Raji (cell line): ENCODE results near the gene LYZL2.

ENCODE experiments used
- POLR2A ChIP-seq: IDR thresholded peaks from 2 replicates; pipeline ENCODE4 v1.6.1; 2011; ENCODE audit warnings: low read depth, low read length, control low read depth; ENCODE audit not compliant: insufficient read depth

Gene LYZL2

DNA sequence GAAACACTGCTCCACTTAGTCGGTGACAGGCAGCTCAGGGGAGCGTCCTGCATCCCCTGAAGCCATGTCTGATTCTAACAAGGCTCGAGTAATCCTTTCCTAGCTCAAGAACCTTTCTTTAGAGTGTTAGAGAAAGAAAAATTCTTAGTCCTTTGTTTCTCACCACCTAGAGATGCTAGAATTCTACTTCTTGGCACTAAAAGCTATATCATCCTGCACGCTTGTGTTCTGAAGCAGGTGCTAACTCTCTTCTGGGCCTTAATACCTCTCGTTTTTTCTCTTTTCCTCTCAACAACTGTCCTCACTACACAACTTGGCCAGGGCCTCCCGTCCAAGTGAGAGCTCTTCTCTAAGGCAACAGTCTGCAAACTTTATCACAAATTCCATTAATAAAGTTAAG, at the start of gene LYZL2:
Gene LYZL2 (minus strand): TSS at position 101 of the 400 bp plus-strand sequence. CDS start 2,838 bp downstream, outside the sequence.
- TF ChIP-seq POLR2A = no peak

DNA sequence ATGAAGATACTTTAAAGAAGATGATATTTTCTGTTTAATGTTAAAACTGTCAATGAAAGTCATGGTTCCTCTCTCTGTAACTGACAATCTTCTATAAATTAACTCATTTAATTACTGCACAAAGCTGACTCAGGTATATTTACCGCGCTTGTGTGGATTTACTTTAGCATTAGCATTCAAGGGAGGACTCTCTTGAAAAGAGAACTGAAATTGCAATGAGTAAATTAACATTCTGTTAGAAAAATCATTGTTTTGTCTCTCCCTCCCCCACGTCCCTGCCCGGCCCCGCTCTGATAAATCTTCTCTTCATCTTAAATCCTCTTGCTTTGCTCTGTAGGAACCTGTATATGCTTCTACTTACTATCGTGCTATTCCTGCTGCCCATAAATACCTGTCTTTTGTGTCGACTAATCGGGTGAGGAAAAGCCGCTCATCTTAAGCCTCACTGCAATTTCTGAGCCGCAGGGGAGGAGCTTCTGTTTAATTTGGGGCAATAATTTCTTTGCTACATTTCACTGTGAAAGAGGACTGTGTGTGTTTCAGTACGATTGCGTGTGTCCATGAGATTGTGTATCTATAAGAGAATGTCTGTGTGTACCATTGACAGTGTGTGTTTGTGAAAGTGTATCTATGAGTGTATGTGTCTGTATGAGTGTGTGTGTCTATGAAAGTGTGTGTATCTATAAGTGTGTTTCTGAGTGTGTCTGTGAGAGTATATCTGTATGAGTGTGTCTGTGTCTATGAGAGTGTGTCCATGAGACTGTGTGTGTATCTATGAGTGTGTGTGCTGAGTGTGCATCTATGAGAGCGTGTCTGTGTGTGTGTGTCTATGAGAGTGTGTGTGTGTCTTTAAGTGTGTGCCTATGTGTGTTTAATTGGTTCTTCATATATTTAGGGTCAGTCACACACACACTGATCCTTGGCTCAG, 46.5 kb upstream of the LYZL2 start:
- TF ChIP-seq POLR2A = no peak

DNA sequence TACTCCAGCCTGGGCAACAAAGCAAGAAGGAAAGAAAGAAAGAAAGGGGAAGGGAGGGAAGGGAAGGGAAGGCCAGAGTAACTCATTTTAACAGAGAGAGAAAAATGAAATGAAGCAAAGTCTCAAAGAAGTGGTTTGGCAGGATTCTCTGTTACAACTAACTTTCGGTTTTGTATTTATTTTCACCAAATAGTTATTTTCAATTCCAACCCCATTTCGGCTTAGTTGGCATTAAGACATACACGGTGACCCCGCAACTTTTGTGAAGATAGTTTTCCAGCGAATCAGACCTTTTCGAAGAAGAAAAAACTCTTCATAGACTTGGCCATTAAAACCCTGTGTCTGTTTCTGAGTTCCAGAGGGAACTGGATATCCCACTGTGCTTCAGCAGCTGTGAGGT, 45.2 kb upstream of the LYZL2 start:
- TF ChIP-seq POLR2A = no peak

GRCh38 chr10:30671026-30671616, 41.6 kb upstream of the LYZL2 start:
- TF ChIP-seq POLR2A = no peak

DNA sequence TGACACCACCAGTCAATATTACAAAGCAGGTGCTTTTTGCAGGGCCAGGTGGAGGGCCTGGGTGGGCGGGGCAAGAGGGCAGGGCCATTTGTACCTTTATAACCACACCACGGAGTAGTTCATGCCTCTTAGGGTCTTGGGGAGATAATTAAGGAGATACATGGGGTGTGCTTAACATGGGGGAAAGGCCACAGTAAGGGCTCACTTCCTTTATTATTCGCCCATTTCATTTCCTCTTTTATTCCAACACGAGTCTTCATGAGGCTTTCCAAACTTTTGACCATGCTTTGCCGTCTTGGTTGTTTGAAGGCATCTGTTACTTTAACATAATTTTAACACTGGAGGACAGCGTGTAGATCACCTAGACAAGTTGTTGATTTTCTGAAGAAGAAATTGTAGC, 33.3 kb upstream of the LYZL2 start:
- no peak for TF ChIP-seq POLR2A

GRCh38 chr10:30656233-30656632, 26.7 kb upstream of the LYZL2 start:
- TF ChIP-seq POLR2A = no peak

DNA sequence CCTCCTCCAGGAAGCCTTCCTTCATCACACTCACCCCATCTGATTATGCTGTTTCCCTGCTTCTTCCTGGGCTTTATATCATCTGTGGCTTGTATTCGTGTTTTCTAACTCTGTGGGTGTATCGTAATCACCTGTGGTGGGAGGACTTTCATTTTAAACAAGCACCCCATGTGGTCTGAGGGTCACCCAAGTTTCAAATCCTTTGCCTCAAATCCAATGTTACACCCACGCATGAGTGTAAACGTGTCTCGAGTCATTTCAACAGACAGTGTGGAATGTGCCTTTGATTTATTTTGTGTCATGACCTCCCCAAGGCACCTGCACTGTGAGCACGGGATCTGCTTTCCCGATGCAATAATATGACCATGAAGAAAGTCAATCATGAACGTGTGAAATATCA, 17.5 kb upstream of the LYZL2 start:
- TF ChIP-seq POLR2A = no peak

GRCh38 chr10:30645340-30645827, 15.8 kb upstream of the LYZL2 start:
- no peak for TF ChIP-seq POLR2A

DNA sequence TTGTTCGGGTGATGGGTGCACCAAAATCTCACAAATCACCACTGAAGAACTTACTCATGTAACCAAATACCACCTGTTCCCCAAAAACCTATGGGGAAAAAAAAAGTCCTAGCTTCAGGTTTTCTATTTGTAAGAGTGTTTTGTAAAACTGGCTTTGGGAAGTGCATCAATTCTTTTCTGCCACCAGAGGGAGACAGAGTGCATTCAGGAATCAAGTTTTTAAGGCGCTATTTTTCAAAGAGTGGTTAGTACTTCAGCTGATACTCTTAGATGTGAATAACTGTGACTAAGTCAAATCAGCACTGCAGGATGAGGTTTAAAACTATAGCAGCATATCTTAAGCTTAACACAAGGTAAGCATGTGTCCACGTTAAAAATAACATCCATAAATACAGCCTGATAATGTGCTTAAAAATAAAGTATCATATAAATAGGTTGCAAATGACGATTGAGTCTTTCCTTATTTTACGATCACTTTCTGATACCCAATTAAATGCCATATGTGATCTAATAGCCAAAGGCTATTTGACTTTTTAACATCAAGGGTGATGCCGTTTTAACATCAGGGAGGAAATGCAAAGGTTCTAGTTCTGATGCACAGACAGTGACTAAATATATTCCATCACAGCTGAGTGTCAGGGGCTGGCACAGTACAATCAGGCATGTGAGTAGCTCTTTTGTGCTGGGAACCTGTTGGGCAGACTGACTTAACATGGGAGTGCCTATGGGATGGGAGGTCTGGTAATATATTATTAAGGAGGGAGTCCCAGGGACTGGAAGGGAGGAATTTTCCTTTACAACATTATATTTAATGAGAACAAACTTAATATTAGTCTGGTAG, 10.6 kb upstream of the LYZL2 start:
- TF ChIP-seq POLR2A = no peak

- no peak for TF ChIP-seq POLR2A
Measured at GRCh38 chr10:30637881-30638467, 8.4 kb upstream of the LYZL2 start.

- no peak for TF ChIP-seq POLR2A
Measured at GRCh38 chr10:30631188-30631587, 1.6 kb upstream of the LYZL2 start.

DNA sequence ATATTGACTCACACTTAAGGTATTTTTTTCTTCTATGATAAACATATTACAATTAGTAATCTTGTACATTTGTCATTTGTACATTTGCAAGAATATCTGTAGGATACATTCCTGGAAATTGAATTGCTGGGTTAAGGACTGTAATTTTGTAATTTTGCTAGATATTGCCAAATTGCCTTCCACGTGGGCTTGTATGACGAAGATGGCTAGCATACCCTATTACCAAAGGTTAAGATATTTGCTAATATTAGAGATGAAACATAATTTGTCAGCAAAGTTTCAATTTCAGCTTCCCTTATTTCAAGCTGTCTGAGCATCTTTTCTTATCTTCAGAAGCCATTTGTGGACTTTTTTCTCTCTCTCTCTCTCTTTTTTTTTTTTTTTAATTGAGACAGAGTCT, 1.0 kb upstream of the LYZL2 start:
- TF ChIP-seq POLR2A = no peak

- no peak for TF ChIP-seq POLR2A
Measured at GRCh38 chr10:30625080-30625479, 4.5 kb downstream of the LYZL2 start.

- TF ChIP-seq POLR2A = no peak
Measured at GRCh38 chr10:30619966-30620365, 9.6 kb downstream of the LYZL2 start.

DNA sequence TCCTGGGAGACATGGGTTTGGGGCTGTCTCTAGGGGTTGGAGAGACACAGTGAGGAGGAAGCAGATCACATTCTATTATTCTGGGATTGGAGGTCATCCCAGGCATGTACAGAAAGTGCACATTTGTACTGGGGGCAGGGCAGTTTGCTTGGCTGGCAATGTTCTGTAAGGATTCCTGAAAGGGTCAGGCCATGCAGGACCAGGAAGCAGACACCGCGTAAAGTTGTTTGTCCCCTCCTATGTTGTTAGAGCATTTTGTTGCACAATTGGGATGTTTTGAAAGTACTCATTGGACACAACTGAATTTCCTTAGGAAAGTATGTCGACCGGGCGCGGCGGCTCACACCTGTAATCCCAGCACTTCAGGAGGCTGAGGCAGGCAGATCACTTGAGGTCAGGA, 12.5 kb downstream of the LYZL2 start:
- TF ChIP-seq POLR2A = no peak

DNA sequence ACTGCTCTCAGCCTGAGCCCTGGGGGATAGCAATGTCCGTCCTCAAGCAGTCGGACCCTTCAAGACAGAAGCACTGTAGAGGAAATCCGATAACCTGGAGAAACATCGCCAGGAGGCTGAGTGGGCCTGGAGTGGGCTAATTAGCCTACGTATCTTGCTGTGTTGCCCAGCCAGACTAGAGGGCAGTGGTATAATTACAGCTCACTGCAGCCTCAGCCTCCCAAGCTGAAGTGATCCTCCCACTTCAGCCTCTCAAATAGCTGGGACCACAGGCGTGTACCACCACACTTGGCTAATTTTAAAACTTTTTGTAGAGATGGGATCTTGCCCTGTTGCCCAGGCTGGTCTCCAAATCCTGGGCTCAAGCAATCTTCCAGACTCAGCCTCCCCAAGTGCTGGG, 21.7 kb downstream of the LYZL2 start:
- no peak for TF ChIP-seq POLR2A

DNA sequence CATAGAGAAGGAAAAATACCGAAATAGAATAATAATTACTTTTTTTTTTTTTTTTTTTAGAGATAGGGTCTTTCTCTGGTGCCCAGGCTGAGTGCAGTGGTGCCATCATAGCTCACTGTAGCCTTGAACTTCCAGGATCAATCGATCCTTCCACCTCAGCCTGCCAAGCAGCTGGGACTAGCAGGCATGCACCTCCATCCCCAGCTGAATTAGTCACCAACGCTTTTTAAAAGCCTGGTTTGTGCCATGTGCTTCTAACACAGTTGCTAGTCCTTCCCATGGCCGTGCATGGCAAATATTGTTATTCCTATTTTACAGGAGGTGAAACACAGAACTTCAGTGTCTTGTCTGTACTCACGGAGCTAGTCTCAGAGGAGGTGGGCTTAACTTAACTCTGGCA, 23.2 kb downstream of the LYZL2 start:
- TF ChIP-seq POLR2A = no peak
